NOMO-1 treated with DMSO at 0.1 percent for 48 hours (cell line): ENCODE measurements around the gene CD7.
A peak's percentile ranks its signal among the peaks of the same experiment; 100 is the strongest.

Experiments
- DNase-seq: peaks from one replicate; lab custom pipeline; 2025; ENCODE audit not compliant: unreplicated experiment; lab: John Stamatoyannopoulos, UW

The CD7 gene

DNA sequence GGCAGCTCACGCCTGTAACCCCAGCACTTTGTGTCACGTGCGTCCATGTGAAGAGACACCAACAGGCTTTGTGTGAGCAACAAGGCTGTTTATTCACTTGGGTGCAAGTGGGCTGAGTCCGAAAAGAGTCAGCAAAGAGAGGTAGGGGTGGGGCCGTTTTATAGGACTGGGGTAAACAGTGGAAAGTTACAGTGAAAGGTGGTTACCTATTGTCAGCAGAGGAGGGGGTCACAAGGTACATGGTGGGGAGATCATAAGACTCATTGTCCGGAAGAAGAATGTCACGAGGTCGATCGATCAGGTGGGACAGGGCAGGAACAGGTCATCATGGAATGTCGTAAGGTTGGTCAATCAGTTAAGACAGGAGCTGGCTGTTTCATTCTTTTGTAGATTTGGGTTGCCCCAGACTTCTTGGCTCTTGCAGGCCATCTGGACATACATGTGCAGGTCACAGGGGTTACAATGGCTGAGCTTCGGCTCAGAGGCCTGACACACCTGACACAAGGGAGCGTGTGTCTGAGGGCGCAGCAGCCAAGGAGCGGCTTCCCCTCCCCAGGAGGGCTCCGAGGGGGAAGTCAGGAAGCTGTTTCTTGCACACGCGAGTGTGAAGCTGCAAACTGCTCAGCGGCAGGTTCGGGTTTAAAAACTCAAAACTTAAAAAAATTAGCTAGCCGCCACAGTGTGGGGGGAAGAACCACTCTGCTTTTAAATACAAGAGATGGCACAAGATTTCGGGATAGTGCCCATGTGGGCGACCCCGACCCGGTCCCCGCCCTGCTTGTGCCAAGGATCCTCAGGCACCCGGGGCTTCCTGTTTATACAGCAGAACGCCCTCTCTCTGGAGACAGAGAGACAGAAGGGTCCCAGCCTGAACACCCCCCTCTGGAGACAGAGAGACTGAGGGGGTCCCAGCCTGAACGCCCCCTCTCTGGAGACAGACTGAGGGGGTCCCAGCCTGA is 29.2 kb upstream of the CD7 start:
- no peak for DNase-seq

DNA sequence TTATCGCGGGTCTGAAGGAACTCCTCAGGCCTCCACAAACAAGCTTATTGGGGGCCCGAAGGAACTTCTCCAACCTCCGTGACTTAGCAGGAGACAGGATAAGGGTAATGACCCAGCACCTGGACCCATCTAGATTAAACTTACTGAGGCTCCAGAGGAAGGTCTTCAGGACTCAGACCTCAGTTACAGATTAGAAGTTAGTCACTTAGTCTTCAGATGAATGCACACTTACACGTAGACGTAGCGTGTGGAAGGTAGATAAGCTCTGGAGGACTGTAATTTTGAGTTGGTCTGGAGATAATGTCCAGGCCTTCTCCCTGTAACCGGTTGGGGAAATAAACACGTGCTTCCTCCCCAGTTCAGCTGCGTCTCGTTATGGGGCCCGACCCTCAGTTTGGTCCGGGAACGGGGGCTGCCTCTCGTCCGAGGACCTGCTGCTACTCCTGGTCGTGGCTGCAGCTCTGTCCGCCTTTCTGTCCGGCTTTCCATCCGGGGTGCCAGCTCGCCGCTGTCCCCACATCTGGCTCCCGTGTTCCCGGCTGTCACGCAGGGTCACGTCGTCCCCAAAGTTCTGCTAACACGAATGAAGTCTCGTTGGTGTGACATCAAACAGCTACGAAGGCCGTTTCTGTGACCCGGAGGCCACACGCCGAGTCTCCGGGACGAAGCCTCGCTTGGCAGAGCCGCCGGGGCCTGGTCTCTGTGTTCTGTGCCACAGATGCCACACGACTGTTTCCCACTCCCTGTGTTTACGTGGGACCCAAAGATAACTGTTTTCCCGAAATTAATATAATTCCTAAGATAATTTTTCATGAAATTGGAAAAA is 28.0 kb upstream of the CD7 start:
- DNase-seq = no peak

DNA sequence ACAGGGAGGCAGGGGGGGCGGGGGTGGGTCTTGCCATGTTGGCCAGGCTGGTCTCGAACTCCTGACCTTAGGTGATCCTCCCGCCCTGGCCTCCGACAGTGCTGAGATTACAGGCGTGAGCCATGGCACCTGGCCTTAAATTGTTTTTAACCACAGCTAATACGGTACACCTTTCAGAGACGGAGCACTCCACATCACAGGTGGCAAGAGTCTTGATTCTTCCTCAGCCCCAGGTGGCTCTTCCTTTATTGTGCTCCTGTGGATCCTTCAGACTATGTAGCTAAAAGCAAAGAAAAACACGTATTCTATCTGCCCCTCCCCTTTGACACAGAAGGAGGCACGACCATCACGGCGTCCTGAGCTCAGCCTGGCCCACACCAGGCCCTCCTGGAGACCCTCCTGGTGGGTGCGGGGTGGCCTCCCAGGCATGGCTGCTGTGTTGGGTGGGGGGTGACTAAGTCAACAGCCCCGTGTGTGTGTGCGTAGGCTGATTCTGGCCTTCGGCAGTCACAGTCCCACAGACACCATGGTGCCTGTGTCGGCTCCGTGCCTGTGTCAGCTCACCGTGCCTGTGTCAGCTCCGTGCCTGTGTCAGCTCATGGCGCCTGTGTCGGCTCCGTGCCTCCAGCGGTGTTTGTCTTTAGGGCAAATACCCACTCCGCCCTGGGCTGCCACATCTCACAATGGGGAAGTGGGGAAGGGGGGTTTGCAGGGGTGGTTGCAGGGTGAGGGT is 26.9 kb upstream of the CD7 start:
- DNase-seq = no peak

- no peak for DNase-seq
These were observed 26.2 kb upstream of the CD7 start for GRCh38 chr17:82343560-82343959.

DNA sequence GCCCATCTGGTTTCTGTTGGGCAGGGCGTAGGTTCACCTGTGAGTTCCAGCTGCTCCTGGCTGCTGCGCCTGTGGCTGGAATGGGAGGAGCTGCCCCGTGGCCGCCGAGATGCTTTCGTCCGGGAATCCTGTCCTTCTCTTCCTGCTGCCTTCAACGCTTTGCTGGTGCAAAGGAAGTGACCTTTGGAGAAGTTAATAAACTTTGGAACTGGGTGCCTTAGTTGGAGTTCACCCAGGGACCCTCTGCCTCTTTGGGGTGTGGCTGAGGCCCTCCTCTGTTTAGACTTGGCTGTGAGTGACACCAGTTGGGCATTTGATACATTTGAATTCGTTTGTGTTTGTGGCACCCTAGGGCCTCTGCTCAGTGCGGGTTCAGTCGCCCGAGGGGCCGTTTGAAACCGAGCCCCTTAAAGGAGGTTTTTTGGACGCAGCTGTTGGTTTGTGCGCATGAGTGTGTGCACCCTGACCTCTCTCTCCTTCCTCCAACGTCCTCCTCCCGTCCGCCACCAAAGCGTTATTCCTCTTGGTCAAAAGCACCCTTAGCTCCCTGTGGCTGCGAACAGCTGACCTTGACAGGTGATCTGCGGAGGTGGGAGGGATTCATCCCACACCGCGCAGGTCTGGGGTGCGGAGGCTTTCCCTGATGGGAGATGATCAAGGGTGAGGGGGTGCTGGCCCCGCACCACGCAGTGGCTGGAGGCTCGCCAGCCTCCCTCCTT is 25.1 kb upstream of the CD7 start:
- no peak for DNase-seq

DNA sequence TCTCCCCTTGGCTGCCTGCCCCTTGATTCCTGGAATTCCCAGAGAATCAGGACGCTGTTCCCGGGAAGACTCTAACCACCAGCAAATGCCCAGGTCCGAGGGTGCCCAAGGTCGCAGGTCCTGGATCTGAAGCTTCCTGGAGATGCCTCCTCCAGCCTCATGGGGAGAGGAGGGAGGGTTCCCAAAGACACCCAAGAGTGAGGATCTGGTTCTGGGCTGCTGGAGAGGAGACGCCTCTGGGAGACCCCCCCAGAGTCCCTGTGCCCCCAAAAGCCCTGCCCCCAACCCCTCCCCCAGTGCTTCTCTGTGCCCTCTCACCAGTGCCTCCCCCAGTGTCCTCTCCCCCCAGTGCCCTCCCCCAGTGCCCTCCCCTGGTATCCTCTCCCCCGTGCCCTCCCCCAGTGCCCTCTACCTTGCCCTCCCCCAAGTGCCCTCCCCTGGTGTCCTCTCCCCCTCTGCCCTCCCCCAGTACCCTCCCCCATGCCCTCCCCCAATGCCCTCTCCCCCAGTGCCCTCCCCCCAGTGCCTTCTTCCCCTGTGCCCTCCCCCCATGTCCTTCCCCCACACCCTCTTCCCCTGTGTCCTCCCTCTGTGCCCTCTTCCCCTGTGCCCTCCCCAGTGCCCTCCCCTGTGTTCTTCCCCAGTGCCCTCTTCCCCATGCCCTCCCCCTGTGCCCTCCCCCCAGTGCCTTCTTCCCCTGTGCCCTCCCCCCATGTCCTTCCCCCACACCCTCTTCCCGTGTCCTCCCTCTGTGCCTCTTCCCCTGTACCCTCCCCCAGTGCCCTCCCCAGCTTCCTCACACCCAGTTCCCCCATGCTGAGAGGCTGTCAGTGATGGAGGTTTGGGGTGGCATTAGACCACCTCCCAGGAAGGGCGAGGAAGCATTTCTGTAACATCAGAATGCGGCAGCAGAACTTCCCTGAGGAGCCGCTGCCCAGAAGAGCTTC is 22.5 kb upstream of the CD7 start:
- no peak for DNase-seq

DNA sequence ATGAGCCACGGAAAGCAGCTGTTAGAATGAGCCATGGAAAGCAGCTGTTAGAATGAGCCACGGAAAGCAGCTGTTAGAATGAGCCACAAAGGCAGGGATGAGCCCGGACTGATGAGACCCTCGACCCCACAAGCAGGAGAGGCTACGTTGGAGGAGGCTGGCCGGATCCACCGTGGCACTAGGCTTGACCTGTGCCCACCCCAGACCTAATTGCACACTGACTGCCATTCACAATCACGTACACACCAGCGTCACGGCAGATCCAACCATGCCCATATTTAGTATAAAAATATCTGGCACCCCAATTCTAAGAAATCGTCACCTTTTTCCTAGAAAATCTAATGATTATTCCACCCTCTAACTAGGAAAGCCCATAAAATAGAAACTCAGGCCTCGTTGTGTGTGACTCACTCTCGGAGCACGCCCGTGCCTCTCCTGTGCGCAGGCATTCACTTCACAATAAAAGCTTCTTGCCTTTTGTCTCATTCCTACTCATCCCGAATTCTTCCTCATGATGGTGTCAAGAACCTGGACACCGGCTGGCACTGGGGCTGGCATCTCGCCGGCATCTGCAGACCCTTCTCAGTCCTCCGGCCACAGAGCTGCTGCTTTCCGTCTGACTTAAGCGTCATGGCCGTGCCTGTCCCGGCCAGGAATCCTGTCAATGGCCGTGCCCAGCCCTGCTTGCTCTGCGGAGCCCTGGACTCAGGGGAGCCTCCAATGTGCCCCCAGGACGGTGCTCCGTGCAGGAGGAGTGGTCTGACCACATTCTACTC is 21.6 kb upstream of the CD7 start:
- no peak for DNase-seq

DNA sequence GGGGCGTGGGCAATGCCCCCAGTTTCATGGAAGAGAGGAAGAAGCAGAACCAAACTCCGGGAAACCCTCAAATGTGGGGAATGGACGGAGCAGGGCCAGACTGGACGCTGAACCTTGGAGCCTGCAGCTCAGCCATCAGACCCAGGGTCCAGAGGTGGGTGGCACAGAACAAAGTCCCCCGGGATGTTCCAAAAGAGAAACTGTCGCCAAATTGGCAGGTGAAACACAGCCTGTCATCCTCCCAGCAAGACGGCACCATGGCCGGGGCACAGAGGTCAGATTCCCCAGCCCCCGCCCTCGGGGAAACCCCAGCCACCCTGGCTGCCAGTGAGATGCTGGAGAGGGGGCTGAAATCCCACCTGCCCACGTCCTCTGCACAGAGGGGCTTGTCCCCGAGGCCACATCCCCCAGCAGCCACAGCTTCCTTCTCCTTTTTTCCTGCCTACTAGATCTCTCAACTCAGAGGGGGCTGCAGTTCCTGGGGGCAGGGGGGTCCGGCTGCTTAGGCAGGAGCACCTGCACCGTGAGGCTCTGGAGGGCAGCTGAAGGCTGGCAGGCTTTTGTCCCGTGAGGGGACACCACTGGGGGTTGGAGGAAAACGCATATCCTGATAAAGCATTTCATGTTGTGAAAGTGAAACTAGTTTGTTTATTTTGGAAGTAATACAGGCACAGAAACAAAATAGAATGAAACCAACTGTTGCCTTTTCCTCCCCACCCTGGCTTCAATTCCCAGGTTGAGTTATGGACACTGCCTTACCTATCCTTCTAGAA is 17.4 kb upstream of the CD7 start:
- no peak for DNase-seq

- DNase-seq = no peak
These were observed 16.8 kb upstream of the CD7 start for GRCh38 chr17:82334204-82334621.

DNA sequence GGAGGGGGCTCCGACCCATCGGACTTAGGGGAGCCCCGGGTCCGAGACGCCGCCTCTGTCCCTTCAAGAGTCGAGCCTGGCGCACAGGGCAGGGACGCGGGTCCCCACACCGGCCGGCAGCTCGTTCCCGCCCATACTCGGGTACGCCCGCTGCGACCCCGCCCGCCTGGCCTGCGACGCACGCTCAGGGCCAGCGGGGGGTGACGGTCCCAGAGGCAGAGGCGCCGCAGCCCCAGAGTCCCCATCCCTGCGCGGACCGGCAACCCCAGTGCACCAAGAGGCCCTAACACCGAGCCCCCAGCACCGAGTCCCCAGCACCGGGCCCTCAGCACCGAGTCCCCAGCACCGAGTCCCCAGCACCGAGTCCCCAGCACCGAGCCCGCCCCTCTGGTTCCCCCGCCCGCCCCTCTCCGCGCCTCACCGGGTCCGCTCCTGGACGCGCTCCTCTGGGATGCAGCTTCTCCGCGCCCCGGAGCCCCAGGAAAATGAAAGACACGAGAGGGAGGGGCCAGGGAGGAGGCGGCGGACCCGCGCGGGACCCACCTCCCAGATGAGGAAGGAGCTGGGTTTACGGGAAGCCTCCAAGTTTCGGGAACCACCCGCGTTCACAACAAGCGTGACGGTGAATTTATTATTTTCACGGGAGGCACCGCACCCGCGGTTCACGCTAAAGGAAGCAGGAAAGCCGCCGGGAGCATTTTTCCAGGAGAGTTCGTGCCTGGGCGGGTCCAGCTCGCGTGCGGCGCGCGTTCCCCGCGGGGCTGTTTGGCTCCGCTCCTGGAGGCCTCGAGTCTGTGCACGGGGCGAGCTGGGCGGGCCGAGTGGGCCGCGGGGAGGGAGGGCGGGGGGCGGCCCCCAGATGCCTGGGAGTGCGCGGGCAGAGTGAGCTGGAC is 16.1 kb upstream of the CD7 start, which contains the start of gene SECTM1:
TSS of gene SECTM1 (minus strand) at position 488 of the 893 bp plus-strand sequence. CDS start 6,526 bp downstream, outside the sequence.
- no peak for DNase-seq

DNA sequence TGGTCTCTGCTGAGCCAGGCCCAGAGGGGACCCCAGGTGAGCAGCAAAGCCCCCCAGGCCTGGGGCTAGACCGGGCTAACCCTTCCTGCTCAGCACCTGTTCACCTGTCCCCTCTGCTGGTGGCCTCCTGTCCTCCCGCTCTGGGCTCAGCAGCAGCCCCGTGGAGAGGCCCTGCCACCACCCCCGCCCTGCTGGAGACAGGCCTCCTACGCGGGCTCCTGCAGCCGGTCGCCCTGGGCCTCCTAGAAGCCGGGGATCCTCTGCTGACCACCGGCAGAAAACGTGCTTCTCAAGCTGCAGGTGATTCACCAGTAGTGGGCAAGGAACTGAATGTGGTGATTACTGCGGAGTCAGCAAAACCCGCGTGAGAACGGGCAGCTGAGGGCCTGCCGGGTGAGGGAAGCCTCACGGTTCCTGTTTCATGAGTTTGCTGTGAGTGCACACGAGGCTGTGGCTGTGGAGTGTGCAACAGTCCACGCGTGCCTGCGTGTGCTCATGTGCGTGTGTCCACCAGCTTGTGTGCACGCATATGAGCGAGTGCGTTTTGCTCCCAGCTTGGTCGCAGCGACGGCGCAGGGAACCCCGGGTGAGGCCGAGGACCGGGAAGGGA is 15.4 kb upstream of the CD7 start:
- peak; percentile 70 for DNase-seq

DNA sequence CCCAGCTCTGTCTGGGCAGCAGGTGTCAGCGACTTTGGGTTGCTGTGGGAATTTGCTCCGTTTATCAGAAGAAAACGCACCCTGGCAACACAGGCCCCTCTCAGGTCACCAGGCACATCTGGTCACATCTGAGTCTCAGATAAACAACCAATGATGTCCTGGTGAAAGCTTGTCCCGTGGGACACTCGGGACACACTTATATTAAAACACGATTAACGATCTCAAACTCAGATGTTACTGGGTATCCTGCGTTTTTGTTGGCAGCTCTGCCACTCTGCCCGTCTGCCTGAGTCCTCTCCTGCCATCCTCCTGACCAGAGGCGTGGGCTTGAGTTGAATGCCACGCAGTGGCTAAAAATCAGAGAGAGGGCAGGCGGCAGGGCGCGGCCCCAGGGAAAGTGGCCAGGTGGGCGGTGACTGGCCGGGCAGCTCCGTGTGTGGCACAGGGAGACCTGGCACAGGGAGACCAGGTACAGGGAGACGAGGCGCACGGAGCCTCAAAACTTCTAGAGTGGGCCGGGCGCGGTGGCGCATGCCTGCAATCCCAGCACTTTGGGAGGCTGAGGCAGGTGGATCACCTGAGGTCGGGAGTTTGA is 14.0 kb upstream of the CD7 start:
- no peak for DNase-seq

GRCh38 chr17:82330322-82331239 is 13.2 kb upstream of the CD7 start:
- no peak for DNase-seq

DNA sequence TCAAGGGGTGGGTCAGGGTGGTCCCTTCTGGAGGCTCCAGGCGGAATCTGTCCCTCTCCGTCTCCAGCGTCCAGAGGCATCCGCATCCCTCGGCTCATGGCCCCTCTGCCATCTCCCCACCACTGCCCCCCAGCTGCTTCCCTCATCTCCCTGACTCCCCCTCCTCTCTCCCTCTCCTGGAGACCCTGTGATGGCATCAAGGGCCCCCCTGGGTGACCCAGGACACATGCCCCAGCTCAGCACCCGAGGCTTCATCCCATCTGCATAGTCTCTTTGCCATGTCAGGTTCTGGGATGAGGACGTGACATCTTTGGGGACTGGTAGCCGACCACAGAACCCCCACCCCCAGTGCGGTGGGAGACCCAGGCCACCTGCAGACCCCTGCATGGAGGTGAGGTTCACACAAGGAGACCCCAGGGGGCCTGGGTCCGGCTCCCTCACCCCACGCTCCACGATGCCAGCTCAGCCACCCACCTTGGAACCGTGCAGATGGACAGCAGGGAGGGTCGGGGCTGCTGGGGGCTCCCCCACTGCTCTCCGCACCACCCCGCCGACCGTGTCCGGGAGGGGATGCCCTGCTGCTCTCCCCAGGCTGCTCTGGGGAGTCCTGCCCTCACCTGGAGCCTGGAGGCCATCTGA is 12.4 kb upstream of the CD7 start:
- no peak for DNase-seq
